ENCODE data around the gene GAB2.

Gene GAB2

GRCh38 chr11:78400116-78400515 lies 17.5 kb downstream of the GAB2 start:
- no peak for DNase-seq (ENCODE audit: low read depth in 2 of 2)

- DNase-seq (ENCODE audit: low read depth in 2 of 2): no peak
Observed at GRCh38 chr11:78399136-78399535, 18.5 kb downstream of the GAB2 start.

- no peak for DNase-seq (ENCODE audit: low read depth in 2 of 2)
Observed at GRCh38 chr11:78398715-78399114, 18.9 kb downstream of the GAB2 start.

- no peak for DNase-seq (ENCODE audit: low read depth in 2 of 2)
Observed at GRCh38 chr11:78397398-78397797, 20.2 kb downstream of the GAB2 start.

GRCh38 chr11:78395597-78395996 lies 22.0 kb downstream of the GAB2 start:
- DNase-seq (ENCODE audit: low read depth in 2 of 2): no peak

GRCh38 chr11:78392854-78393253 lies 24.8 kb downstream of the GAB2 start:
- DNase-seq (ENCODE audit: low read depth in 2 of 2): no peak

GRCh38 chr11:78391424-78391823 lies 26.2 kb downstream of the GAB2 start:
- DNase-seq (ENCODE audit: low read depth in 2 of 2): no peak

GRCh38 chr11:78390809-78391208 lies 26.8 kb downstream of the GAB2 start:
- DNase-seq (ENCODE audit: low read depth in 2 of 2): no peak

GRCh38 chr11:78386215-78386941 lies 31.2 kb downstream of the GAB2 start:
- no peak for DNase-seq (ENCODE audit: low read depth in 2 of 2)

GRCh38 chr11:78385205-78385604 lies 32.4 kb downstream of the GAB2 start:
- no peak for DNase-seq (ENCODE audit: low read depth in 2 of 2)

GRCh38 chr11:78384231-78384630 lies 33.4 kb downstream of the GAB2 start:
- no peak for DNase-seq (ENCODE audit: low read depth in 2 of 2)

- no peak for DNase-seq (ENCODE audit: low read depth in 2 of 2)
Observed at GRCh38 chr11:78381865-78382264, 35.8 kb downstream of the GAB2 start.

GRCh38 chr11:78380615-78381051 lies 37.0 kb downstream of the GAB2 start:
- no peak for DNase-seq (ENCODE audit: low read depth in 2 of 2)

GRCh38 chr11:78379039-78379670 lies 38.5 kb downstream of the GAB2 start:
- no peak for DNase-seq (ENCODE audit: low read depth in 2 of 2)

- no peak for DNase-seq (ENCODE audit: low read depth in 2 of 2)
Observed at GRCh38 chr11:78377625-78378418, 39.8 kb downstream of the GAB2 start.

- DNase-seq (ENCODE audit: low read depth in 2 of 2): no peak
Observed at GRCh38 chr11:78376858-78377257, 40.8 kb downstream of the GAB2 start.

GRCh38 chr11:78374917-78375316 lies 42.7 kb downstream of the GAB2 start:
- no peak for DNase-seq (ENCODE audit: low read depth in 2 of 2)

GRCh38 chr11:78373689-78374088 lies 43.9 kb downstream of the GAB2 start:
- DNase-seq (ENCODE audit: low read depth in 2 of 2): no peak

- DNase-seq (ENCODE audit: low read depth in 2 of 2): no peak
Observed at GRCh38 chr11:78372114-78372768, 45.4 kb downstream of the GAB2 start.

GRCh38 chr11:78371221-78371891 lies 46.3 kb downstream of the GAB2 start:
- no peak for DNase-seq (ENCODE audit: low read depth in 2 of 2)

GRCh38 chr11:78370406-78371172 lies 47.0 kb downstream of the GAB2 start:
- no peak for DNase-seq (ENCODE audit: low read depth in 2 of 2)

Measured in stimulated activated CD4-positive, alpha-beta T cell treated with anti-CD3 and anti-CD28 coated beads, Interleukin-4, amount 100 ng/mL, for 48 hours (primary cell).